ENCODE results near the gene INF2.

Gene INF2

DNA sequence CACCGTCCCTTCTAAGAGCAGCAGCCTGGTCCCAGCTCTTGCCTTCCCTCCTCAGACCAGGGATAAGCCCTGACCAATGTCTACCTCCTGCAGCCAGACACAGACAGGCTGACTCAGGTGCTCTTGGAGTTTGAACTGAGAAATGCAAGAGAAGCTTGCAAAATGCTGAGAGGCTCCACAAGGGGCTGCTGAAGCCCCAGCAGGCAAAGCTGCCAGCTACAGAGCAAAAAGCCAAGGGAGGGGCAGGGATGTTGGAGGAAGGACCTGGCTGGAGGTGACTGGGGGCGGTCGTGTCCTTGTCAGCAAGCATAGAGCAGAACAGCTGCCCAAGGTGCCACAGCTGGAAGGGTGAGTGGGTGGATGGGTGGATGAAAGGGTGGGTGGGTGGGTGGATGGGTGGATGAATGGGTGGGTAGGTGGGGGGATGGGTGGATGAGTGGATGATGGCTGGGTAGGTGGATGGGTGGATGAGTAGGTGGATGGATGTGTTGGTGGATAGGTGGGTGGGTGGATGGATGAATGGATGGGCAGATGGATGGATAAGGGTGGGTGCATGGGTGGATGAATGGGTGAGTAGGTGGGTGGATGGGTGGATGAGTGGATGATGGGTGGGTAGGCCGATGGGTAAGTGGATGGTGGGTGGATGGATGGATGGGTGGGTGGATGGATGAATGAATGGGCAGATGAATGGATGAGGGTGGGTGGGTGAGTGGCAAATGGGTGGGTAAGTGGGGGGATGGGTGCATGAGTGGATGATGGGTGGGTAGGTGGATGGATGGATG, 4.0 kb upstream of the INF2 start:
- no peak for DNase-seq (ENCODE audit: low spot score)
- TF ChIP-seq, protein P1, sequence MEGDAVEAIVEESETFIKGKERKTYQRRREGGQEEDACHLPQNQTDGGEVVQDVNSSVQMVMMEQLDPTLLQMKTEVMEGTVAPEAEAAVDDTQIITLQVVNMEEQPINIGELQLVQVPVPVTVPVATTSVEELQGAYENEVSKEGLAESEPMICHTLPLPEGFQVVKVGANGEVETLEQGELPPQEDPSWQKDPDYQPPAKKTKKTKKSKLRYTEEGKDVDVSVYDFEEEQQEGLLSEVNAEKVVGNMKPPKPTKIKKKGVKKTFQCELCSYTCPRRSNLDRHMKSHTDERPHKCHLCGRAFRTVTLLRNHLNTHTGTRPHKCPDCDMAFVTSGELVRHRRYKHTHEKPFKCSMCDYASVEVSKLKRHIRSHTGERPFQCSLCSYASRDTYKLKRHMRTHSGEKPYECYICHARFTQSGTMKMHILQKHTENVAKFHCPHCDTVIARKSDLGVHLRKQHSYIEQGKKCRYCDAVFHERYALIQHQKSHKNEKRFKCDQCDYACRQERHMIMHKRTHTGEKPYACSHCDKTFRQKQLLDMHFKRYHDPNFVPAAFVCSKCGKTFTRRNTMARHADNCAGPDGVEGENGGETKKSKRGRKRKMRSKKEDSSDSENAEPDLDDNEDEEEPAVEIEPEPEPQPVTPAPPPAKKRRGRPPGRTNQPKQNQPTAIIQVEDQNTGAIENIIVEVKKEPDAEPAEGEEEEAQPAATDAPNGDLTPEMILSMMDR (IDR thresholded peaks at IDR 0.05; ENCODE audit: extremely low read depth, missing control alignments): no peak

DNA sequence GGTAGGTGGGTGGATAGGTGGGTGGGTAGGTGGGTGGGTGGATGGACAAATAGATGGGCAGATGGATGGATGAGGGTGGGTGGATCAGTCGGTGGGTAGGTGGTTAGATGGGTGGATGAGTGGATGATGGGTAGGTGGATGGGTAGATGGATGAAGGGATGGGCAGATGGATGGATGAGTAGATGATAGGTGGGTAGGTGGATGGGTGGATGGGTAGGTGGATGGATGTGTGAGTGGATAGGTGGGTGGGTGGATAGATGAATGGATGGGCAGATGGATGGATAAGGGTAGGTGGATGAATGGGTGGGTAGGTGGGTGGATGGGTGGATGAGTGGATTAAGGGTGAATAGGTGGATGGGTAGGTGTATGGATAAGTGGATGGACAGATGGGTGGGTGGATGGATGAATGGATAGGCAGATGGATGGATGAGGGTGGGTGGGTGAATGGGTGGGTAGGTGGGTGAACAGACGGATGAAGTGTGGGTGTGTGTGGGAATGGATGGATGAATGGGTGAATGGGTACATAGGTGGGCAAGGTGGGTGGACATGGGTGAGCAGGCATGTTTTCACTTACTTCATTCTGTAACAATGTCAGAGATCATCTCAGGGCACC, 3.3 kb upstream of the INF2 start:
- TF ChIP-seq, protein P1 (IDR thresholded peaks at IDR 0.05; ENCODE audit: extremely low read depth, missing control alignments): no peak
- DNase-seq (ENCODE audit: low spot score): no peak

DNA sequence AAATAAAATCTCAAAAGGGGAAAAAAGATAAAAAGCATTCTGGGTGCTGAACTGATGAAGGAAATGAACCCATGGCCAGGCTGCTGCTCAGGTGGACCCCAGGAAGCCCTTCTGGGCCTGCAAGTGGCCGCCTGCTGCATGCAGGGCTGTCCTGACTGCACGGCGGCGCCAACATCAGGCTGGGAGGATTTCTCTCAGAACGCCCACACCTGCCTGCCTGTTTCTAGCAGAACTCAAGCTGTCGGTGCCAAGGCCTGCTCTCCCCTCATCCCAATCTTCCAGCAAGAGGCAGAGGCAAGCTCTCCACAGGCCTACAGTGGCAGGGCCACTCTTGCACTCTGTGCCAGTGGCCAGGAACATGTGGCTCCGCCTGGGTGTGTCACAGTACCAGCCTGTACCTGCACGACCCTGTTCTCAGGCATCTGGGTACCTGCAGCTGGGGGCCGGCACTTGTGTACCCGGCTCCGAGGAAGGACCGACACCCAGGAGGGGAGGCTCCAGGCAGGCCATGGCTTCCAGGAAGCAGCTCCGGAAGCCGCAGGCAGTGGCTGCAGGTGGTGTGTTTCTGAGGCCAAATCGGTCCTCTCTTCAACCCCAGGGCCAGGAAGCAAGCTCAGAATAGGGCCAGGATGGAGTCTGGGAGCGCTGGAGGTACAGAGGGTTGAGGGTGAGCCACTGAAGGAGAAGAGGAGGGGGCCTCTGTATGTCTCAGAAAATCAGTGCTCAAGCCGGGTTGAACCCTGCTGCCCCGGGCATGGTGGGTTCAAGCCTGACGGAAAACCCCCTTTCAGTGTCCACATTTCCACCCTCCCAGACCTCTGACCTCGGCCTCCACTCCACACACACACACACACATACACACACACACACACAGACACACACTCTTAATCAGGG, 2.5 kb upstream of the INF2 start:
- no peak for DNase-seq (ENCODE audit: low spot score)
- TF ChIP-seq, protein P1 (IDR thresholded peaks at IDR 0.05; ENCODE audit: extremely low read depth, missing control alignments): no peak

DNA sequence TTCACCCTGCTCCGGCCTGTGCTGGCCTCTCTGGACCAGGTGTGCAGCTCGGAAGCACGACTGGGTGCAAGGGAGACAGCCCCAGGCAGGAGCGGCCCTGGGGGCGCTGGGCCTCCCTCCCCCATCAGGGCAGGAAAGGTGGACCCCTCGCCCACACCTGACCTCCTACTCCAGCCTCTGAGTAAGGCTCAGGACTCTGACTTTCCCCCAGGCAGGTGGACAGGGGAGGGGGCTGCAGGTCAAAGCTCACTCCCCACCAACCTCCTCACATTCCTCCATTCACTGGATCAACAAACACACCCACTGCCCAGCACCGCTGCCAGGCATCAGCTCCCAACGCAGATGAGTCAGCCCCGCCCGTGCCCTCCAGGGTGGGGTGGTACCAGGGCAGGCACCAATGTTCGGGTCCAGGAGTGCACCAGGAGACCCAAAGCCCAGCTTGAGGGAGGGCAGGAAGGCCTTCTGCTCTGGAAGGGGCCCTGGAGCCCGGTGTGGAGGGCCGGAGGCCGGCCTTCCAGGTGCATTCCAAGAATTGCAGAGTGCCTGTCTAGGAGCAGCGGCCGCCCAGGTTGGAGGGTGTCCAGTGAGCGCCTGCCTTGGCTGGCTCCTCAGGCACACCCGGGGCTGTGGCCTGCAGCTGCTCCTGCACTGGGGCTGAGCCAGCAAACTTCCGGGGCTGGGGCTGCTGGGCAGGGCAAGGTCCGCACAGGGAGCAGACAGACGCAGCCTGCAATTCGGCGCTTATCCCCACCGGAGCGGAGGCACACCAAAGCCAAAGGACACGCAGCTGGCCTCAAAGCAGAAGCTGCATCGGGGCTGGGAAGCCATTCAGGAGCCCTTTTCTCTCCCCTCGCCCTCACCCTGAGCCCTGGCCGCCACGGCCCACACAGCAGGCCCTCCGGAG, 1.6 kb upstream of the INF2 start:
- TF ChIP-seq, protein P1 (IDR thresholded peaks at IDR 0.05; ENCODE audit: extremely low read depth, missing control alignments): no peak
- DNase-seq (ENCODE audit: low spot score): no peak

DNA sequence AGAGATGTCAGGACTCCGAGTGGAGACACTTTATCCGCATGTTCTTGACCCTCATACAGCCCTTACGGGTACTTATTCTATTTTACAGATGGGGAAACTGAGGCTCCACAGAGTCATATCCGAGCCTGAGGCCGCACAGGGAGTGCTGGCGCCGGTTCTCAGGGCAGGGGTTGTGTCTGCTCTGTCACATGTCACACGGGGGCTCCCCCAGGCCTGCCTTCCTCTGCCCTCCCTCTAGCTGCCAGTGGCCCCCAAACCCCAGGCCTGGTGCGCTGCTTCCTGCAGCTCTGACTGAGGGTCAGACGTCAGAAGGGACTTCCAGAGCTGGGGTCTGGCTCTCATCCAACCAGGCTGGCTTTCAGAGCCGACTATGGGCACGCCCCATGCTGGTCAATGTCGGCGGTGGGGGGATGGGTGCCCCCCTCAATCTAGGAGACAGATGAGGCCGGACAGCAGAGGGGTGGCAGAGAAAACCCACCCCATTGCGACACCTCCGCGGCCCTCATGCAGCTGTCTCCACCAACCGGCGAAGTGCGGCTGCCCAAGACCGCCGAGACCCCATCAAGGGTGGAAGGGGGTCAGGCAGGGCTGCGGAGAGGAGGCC, 811 bp upstream of the INF2 start:
- TF ChIP-seq, protein P1 (IDR thresholded peaks at IDR 0.05; ENCODE audit: extremely low read depth, missing control alignments): no peak
- no peak for DNase-seq (ENCODE audit: low spot score)

DNA sequence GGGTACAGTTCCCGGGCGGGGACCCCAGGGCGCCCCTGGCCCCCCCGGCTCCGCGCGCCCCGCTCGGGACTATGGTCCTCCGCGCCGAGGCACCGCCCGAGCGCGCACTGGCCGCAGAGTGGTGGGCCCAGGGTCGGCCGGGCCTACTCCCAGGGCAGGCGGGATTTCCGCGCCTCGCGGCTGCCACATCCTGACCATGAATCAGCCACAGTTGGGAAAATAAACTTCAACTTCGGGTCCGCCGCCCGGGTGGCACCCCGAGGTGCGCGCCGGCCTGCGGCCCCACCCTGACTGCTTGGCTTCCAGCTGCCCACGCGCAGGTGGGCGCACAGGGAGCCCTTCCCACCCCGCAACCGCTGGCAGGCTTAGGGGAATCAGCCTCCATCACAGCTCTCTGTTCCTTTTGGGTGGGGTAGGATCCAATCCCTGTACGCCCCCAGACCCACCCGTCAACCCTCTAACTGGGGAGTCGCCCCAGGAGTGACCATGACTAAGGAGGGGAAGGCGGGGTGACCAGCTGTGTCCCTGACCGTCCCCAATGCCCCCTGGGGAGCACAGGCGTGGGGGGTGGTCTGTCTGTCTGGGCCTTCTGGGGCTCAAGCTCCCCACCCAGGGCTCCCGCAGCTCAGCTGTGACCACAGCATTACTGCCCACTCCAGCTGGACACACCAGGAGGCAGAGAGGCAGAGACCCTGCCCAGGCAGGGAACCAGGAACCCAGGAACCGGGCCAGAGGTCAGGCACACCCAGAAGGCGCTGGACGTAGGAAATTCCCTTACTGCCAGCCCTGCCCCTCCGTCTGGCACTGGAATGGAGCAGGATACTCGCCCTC, 678 bp downstream of the INF2 start:
- TF ChIP-seq, protein P1 (IDR thresholded peaks at IDR 0.05; ENCODE audit: extremely low read depth, missing control alignments): no peak
- no peak for DNase-seq (ENCODE audit: low spot score)
